Measurements from ENCODE around the gene SYCP2L.

- TF ChIP-seq, protein P1, sequence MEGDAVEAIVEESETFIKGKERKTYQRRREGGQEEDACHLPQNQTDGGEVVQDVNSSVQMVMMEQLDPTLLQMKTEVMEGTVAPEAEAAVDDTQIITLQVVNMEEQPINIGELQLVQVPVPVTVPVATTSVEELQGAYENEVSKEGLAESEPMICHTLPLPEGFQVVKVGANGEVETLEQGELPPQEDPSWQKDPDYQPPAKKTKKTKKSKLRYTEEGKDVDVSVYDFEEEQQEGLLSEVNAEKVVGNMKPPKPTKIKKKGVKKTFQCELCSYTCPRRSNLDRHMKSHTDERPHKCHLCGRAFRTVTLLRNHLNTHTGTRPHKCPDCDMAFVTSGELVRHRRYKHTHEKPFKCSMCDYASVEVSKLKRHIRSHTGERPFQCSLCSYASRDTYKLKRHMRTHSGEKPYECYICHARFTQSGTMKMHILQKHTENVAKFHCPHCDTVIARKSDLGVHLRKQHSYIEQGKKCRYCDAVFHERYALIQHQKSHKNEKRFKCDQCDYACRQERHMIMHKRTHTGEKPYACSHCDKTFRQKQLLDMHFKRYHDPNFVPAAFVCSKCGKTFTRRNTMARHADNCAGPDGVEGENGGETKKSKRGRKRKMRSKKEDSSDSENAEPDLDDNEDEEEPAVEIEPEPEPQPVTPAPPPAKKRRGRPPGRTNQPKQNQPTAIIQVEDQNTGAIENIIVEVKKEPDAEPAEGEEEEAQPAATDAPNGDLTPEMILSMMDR (conservative IDR thresholded peaks at IDR 0.05), result no peak
- no peak for TF ChIP-seq ZFX (IDR thresholded peaks at IDR 0.05)
Observed at GRCh38 chr6:10883312-10884244, 3.3 kb upstream of the SYCP2L start.

All from C4-2B (cell line).